Globus pallidus (tissue), 1 donor: ENCODE data around the gene ZNF598.

Source experiments
- DNase-seq: peaks from one replicate; pipeline ENCODE4 v3.0.0-alpha.2; 2015; ENCODE audit warnings: low spot score

The ZNF598 gene

GRCh38 chr16:2006317-2006716 is 3.3 kb downstream of the ZNF598 start:
- no peak for DNase-seq

DNA sequence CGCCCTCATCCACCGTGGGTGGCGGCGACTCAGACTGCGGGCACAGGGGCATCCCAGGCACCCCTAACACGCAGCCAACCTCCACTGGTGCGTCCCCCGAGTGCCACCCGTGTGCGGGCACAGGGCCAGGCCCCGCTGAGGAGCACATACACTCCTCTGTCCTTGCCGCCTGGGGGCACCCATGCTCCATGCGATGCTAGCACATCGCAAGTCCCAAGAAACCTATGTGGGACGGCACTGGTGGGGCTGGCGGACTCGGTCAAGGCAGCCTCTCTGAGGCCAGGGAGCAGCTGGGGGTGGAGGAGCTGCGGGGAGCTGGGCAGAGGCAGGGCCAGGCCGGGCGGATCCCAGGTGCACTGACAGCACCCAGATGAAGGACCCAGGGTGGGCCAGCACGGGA is 4.0 kb downstream of the ZNF598 start:
- DNase-seq = no peak

DNA sequence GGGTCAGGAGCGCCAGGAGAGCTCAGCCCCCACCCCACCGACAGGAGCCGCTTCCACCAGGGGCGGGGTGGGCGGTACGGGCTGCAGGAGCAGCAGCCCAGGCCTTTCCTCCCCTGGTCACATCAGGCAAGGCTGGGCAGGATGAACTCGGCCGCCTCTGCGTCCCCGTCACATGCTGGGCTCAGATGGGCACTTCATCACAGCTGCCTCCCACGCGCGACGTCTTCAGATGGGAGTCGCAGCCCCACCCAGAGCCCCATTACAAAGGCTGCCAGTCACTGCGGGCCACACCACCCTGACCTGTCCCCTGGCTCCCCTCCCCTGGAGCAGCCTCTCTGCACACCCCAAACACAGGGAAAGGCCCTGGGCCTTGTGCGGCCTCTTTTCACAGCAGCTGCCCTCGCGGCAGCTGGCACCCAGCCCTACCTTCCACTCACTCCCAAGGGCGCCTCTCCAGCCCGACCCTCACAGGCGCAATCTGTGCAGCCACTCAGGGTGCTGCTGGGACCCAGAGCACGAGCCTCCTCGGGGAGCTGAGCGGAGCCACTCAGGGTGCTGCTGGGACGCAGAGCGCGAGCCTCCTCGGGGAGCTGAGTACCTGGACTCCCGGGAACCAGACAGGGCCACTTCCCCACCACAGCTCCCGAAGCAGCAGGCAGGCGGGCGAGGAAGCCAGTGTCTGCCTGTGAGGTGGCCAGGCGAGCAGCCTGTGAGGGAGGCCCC is 4.7 kb downstream of the ZNF598 start:
- DNase-seq = no peak

GRCh38 chr16:2003827-2004641 is 5.6 kb downstream of the ZNF598 start:
- peak; percentile 69 for DNase-seq

DNA sequence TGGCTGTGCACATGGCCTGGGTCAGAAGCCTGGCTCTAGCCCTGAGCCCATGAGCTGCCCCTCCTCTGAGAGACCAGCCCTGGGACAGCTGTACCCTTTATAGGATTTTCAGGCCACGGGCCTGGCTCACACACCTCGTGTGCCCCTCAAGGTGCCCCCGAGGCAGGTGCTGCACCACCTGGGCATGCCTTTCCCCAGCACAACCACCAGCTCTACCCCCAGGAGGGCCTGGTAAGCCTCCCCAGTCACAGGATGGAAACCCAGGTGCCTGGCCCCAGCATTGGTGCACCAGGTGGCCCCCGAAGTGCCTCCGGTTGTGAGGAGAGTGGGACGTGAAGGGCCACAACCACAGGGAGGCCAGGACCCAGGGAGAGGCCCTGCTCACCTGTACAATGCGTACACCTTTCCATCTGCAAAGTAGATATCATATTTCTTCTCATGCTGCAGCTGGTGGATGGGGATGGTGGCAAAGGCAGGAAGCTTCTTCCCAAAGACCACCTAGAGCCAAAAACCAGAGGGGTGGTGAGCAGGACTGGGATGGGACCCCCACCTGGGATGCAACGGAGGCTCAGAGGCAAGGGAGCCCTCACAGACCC is 6.3 kb downstream of the ZNF598 start:
- DNase-seq = no peak

GRCh38 chr16:2002406-2003230 is 7.0 kb downstream of the ZNF598 start:
- no peak for DNase-seq

DNA sequence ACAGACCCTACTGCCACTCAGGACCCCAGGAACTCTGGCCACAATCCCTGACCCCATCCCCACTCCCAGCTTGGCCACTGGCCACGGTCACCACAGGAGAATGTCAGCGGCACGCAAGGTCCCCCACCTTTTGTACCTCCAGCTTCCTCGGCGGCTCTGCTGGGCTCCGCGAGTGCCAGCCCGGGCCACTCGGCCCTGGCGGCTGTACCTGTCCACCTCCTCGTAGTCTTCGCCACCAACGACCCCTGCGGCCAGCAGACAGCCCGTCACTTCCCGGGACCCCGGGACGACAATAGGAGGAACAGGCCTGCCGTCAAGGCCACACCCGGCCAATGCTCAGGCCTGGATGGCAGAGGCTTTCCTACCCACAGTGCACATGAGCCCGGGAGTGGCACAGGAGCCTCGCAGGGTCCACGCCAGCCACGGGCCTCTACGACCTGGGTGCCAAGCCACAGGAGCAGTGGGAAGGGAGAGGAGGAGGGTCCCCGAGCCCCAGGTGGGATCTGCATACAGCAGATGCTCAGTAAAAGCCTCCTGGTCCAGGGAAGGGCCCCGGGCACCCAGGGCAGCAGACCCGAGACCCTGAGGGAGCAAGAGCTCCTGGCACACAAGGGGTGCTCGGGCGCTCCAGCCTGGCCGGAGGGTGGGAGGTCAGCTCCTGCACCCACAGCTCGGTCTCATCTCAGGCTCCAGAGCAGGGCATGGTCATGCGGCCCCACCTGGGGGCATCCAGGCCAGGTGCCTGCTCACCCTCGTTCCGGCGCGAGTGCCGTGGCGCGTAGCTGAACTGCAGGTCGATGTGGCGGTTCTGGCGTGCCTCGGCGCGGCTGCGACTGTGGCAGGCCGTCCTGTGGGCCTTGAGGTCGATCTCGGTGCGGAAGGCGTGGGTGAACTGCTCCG is 7.9 kb downstream of the ZNF598 start:
- no peak for DNase-seq

DNA sequence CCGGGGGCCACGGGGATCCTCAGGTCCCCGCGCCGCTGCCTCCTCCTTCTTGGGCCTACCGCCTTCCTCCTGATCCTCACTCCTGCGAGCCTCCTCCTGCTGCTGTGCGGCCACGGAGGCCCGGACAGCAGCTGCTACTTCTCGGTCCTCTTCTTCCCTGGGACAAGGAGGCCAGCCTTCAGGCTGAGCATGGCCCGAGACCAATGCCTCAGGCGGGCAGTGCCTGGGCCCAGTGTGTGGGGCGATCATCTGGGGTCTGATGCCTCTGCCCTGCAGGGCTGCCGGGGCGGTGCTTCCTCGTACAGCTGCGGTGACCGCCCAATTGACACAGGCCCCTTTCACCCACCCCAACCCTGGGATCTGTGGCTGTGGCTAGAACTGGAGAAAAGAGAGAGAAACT is 8.6 kb downstream of the ZNF598 start:
- DNase-seq = no peak

DNA sequence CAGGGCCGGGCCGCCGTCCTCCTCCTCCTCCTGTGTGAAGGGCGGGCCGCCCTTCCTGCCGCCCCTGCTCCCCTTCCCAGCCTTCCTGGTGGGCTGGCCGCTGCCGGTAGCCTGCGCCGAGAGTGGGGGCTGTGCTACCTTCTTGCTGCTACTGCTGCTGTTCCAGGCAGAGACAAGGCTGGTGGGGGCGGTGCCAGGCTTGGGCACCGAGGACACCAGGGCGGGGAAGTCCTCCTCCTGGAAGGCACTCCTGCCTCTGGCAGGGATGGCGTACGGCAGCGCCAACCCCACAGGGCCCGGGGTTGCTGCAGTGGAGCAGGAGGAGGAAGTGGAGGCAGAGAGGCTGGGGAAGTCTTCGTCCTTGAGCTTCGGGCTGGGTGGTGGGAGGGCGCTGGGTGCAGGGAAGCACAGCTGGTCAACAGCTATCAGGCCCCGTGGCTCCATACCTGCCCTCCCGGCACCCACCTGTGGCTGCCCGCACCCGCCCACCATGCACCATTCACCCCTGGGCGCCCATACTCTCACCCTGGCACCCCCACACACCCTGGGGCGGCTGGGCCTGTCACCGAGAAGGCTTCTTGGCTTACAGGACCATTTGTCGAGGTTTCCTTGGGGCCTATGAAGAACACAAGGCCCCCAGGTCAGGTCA is 9.6 kb downstream of the ZNF598 start:
- no peak for DNase-seq

DNA sequence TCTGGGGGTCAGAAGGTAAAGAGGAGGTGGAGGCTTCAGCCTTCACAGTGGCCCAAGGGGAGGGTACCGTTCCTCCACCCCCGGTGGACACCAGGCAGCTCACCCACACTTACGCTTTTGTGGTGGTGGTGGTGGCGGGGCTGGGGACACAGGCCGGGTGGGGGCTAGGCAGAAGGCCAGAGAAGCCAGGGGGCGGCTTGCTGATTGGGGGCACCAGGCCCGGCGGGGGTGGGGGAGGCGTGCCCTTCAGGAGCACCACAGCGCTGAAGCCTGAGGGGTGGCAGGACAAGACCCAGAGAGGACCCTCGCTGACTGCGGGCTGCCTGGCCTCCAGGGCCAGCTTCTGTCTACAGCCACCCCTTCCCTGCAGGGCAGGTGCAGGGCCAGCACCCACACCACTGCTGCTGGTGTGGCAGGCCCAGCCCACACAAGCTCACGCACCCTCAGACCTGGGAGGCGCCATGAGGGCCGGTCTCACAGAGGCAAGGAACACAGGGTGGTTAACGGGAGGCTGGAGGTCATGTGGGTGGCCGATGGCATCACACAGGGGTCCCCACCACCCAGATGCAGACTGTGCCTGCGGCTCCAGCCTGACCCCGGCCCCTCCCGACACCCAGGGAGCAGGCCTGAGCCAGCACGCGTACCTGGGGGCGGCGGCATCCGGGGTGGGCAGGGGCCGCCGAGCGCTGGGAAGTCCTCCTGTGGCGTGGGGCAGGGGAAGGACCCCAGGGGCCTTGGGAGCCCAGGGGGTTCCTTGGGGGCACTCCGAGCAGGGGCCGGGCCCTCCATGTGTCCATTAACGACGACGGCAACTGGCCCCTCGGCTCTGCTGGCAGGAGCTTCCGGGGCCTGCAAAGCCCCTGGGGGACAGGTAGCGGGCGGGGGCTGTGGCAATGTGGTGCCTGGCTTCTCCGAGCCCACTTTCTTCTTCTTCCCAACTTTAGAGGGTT is 10.5 kb downstream of the ZNF598 start:
- no peak for DNase-seq

DNA sequence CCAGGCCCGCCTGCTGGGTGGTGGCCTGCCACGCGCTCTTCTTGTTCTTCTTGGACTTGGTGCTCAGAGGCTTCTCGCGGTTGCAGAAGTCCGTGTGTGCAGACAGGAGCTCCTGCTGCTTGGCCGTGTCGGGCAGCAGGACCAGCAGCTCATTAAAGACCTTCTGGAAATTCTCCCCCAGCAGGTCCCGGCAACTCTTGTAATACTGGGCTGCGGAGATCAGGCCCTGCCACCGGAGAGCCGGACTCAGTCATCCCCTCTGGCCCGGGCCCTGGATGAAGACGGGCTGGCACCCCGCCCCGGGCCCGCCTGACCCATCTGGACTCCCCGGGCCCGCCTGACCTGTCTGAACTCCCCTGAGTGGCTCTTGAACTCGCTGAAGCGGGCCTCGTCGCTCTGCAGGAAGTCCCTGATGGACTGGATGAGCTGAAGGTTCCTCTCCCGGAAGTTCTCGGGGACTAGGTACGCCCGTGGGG is 11.2 kb downstream of the ZNF598 start:
- DNase-seq = no peak

DNA sequence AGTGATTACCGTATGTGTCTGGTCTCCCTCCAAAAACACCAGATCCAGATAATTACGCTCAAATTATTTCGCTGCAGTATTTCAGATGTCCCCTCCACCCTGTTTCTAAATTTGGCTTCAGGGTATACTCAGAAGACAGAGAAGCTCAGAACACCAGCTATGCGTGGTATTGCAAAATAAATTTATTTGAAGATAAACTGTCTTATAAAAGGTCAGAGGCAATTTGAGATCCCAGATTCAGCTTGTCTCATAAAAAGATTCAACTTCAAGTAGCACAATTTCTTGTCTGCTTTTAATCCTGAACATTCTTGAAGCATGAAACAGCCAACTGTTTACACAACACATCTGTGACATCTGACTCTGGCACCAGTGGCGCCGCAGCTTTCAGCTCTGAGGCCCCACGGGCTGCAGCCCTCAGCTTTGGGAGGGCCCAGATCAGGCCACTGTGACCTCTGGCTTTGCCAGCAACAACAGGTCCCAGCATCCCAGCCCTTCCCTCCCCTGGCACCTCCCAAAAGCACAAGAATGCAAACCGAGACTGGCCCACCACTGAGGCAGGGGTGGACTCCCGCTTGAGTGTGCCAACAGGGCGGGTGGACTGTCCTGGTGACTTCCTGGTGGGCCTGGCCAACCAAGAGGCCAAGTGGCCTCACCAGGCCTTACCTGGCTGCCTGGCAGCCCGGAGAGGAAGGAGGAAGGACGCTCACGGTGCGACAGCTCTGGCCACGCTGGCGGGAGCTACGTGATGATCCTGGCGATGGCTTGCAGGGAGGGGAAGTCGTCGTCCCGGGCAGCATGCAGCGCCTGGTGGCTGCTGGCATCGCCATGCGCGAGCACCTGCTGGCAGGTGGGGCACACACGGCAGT is 11.9 kb downstream of the ZNF598 start:
- no peak for DNase-seq

- DNase-seq = no peak
Measured at GRCh38 chr16:1993731-1994131, 15.9 kb downstream of the ZNF598 start.

GRCh38 chr16:1992704-1993317 is 16.8 kb downstream of the ZNF598 start:
- no peak for DNase-seq

DNA sequence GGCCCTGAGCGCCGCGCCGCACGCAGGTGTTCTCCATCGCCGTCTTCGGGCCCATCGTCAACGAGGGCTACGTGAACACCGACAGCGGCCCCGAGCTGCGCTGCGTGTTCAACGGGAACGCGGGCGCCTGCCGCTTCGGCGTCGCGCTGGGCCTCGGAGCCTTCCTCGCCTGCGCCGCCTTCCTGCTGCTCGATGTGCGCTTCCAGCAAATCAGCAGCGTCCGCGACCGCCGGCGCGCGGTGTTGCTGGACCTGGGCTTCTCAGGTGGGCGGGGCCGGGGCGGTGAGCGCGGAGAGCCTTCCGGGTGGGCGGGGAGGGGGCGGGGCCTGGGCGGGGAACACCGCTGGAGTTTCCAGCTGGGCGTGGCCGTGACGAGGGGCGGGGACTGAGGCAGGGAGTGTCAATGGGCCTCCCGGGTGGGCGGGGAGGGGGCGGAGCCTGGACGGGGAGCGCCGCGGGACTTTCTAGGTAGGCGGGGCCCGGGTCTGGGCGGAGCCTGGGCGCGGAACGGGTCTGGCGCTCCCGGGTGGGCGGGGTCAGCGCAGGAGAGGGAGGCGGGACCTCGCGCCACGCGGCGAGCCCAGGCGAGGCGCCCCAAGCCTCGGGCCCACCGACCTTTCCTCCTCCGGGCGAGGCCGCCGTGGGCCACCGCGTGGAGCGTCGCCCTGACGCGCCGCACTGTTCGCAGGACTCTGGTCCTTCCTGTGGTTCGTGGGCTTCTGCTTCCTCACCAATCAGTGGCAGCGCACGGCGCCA is 17.5 kb downstream of the ZNF598 start:
- DNase-seq = peak; percentile 78

GRCh38 chr16:1991588-1991947 is 18.1 kb downstream of the ZNF598 start:
- no peak for DNase-seq

- no peak for DNase-seq
Measured at GRCh38 chr16:1991135-1991551, 18.5 kb downstream of the ZNF598 start.
